ENCODE data around the gene GLYR1. TPM values are rescaled to one million over a fixed set of nuclear protein-coding genes. Genes with fewer than 3 reads are reported as not detected.

The GLYR1 gene
- total and polyA plus RNA-seq, 9 of the 15 experiments (the other 6 are each of a cell fraction or from before 2014, with no cell fraction given) = 6.7 to 99.2 (median 60.2) TPM

GRCh38 chr16:4768549-4769305 lies 78.4 kb downstream of the GLYR1 start (continued):
- TF ChIP-seq, protein P1, sequence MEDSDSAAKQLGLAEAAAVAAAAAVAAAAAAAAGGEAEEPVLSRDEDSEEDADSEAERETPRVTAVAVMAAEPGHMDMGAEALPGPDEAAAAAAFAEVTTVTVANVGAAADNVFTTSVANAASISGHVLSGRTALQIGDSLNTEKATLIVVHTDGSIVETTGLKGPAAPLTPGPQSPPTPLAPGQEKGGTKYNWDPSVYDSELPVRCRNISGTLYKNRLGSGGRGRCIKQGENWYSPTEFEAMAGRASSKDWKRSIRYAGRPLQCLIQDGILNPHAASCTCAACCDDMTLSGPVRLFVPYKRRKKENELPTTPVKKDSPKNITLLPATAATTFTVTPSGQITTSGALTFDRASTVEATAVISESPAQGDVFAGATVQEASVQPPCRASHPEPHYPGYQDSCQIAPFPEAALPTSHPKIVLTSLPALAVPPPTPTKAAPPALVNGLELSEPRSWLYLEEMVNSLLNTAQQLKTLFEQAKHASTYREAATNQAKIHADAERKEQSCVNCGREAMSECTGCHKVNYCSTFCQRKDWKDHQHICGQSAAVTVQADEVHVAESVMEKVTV (CRISPR knock-in tag; IDR thresholded peaks at IDR 0.05) = no peak
- peak; percentile 82 for TF ChIP-seq ELF2 (CRISPR knock-in tag; IDR thresholded peaks at IDR 0.05)
- TF ChIP-seq GABPB1 (CRISPR knock-in tag; IDR thresholded peaks at IDR 0.05) = peak; percentile 92
- peak; percentile 45 for TF ChIP-seq TBP (optimal IDR thresholded peaks at IDR 0.05; ENCODE audit: low read depth, low read length)
- no peak for TF ChIP-seq CBX8 (IDR thresholded peaks at IDR 0.05; ENCODE audit: borderline replicate concordance, extremely low read depth, low read depth, low read length, poor library complexity, severe bottlenecking)
- TF ChIP-seq, protein P2, sequence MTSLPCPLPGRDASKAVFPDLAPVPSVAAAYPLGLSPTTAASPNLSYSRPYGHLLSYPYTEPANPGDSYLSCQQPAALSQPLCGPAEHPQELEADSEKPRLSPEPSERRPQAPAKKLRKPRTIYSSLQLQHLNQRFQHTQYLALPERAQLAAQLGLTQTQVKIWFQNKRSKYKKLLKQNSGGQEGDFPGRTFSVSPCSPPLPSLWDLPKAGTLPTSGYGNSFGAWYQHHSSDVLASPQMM (CRISPR knock-in tag; IDR thresholded peaks at IDR 0.05) = no peak
- no peak for TF ChIP-seq AFF4 (CRISPR knock-in tag; IDR thresholded peaks at IDR 0.05)
- no peak for TF ChIP-seq NFRKB (IDR thresholded peaks at IDR 0.05; ENCODE audit: low read depth)
- TF ChIP-seq KLF13 (tag; IDR thresholded peaks at IDR 0.05; ENCODE audit: borderline replicate concordance, low read depth) = no peak
- TF ChIP-seq SMC3 (conservative IDR thresholded peaks at IDR 0.05; ENCODE audit: insufficient read depth, low read depth, low read length) = no peak
- TF ChIP-seq THAP12 (CRISPR knock-in tag; IDR thresholded peaks at IDR 0.05) = 0 out of 2 replicates have a peak, but pooled peaks have one; percentile 28
- TF ChIP-seq ATF1 (CRISPR knock-in tag; IDR thresholded peaks at IDR 0.05) = no peak
- TF ChIP-seq ATF1 (tag; IDR thresholded peaks at IDR 0.05) = peak; percentile 66
- TF ChIP-seq BACH1 (tag; IDR thresholded peaks at IDR 0.05) = no peak
- no peak for TF ChIP-seq BHLHE40 (IDR thresholded peaks at IDR 0.05; ENCODE audit: low read length)
- no peak for TF ChIP-seq NFE2 (IDR thresholded peaks at IDR 0.05; ENCODE audit: low read depth)
- TF ChIP-seq, protein P3, sequence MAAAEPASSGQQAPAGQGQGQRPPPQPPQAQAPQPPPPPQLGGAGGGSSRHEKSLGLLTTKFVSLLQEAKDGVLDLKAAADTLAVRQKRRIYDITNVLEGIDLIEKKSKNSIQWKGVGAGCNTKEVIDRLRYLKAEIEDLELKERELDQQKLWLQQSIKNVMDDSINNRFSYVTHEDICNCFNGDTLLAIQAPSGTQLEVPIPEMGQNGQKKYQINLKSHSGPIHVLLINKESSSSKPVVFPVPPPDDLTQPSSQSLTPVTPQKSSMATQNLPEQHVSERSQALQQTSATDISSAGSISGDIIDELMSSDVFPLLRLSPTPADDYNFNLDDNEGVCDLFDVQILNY (CRISPR knock-in tag; IDR thresholded peaks at IDR 0.05) = no peak
- 0 out of 2 replicates have a peak, but pooled peaks have one; percentile 35 for TF ChIP-seq ZNF431 (CRISPR knock-in tag; IDR thresholded peaks at IDR 0.05)
- TF ChIP-seq MAFF (IDR thresholded peaks at IDR 0.05; ENCODE audit: low read length) = no peak; the same call in 1 of the 2 replicates
- TF ChIP-seq POLR2A (conservative IDR thresholded peaks at IDR 0.05) = peak; percentile 86

Measured in K562 (cell line).